ENCODE data around the gene CABP7.

- no peak for TF ChIP-seq CTCF (conservative IDR thresholded peaks at IDR 0.05; ENCODE audit: low read depth in 2 of 2)
- no peak for TF ChIP-seq EZH2 (IDR thresholded peaks at IDR 0.05; ENCODE audit: low read depth, unreplicated experiment)
Observed at GRCh38 chr22:29768052-29768693, 48.4 kb downstream of the CABP7 start.
